IMR-90 (cell line): ENCODE measurements around the gene GSKIP.

Experiments
- CEBPB ChIP-seq: IDR thresholded peaks from 2 replicates; pipeline ENCODE4 v1.6.1; 2012; ENCODE audit warnings: low read depth, low read length, improper control_type of control experiment
- CTCF ChIP-seq: conservative IDR thresholded peaks from 2 replicates; pipeline ENCODE4 v1.5.1; 2012; ENCODE audit warnings: mild to moderate bottlenecking, low read depth, low read length, improper control_type of control experiment
- FOS ChIP-seq: fragments of 150-350 bp; IDR thresholded peaks from 2 replicates; pipeline ENCODE4 v1.6.1; 2016; ENCODE audit warnings: low read depth, low read length
- MAFK ChIP-seq: IDR thresholded peaks from 2 replicates; pipeline ENCODE4 v1.6.1; 2012; ENCODE audit warnings: low read depth, low read length, improper control_type of control experiment
- POLR2A ChIP-seq: IDR thresholded peaks from 2 replicates; pipeline ENCODE4 v1.6.1; 2012; ENCODE audit warnings: mild to moderate bottlenecking, low read depth, low read length
- RAD21 ChIP-seq: IDR thresholded peaks from 2 replicates; pipeline ENCODE4 v1.6.1; 2012; ENCODE audit warnings: low read length, improper control_type of control experiment
- RCOR1 ChIP-seq: IDR thresholded peaks from 2 replicates; pipeline ENCODE4 v1.6.1; 2012; ENCODE audit warnings: mild to moderate bottlenecking, low read length, improper control_type of control experiment; ENCODE audit not compliant: insufficient replicate concordance
- RFX5 ChIP-seq: IDR thresholded peaks from 2 replicates; pipeline ENCODE4 v1.8.0; 2012; ENCODE audit warnings: low read depth, mild to moderate bottlenecking, low read length, moderate library complexity
- SMC3 ChIP-seq: fragments of 150-350 bp; IDR thresholded peaks from 2 replicates; pipeline ENCODE4 v1.6.1; 2016; ENCODE audit warnings: low read depth, mild to moderate bottlenecking, antibody characterized with exemption, low read length, moderate library complexity
- USF2 ChIP-seq: fragments of 150-350 bp; IDR thresholded peaks from 2 replicates; pipeline ENCODE4 v1.6.1; 2017; ENCODE audit warnings: mild to moderate bottlenecking, antibody characterized with exemption, low read length, low read depth

- TF ChIP-seq RFX5 (no peak), POLR2A (no peak), CTCF (no peak), FOS (no peak), SMC3 (no peak), RAD21 (no peak), MAFK (no peak), CEBPB (no peak), USF2 (no peak), RCOR1 (no peak)
Observed at GRCh38 chr14:96370528-96370927, 7.2 kb downstream of the GSKIP start.
